CD14-positive monocyte (primary cell): ENCODE results near the gene SAP30BP. TPM values are rescaled to one million over a fixed set of nuclear protein-coding genes. Genes with fewer than 3 reads are reported as not detected.

Experiments used
- DNase-seq, 3 donors: peaks; one replicate each; pipeline ENCODE4 v3.0.0-alpha.2; 2011 to 2022
- H2AFZ ChIP-seq: 2 replicates; pipeline ENCODE4 v1.6.0; 2012; ENCODE audit warnings: mild to moderate bottlenecking, low read depth, low read length, inconsistent platforms; ENCODE audit not compliant: insufficient read depth, poor library complexity, severe bottlenecking
- H3K27ac ChIP-seq, 2 donors: 1 replicate in 1 of 2; 2 replicates in 1 of 2; pipeline ENCODE4 v1.5.1; 2012 to 2013; ENCODE audit warnings: low read length in 2 of 2, control low read depth in 1 of 2, inconsistent platforms in 1 of 2, low read depth in 1 of 2, mild to moderate bottlenecking in 1 of 2
- H3K27me3 ChIP-seq, 2 donors: one replicate each; pipeline versions ENCODE4 v1.6.0 to v1.6.1; 2011 to 2013; ENCODE audit warnings: low read length in 2 of 2; ENCODE audit not compliant: control insufficient read depth in 2 of 2, insufficient read depth in 2 of 2
- H3K36me3 ChIP-seq, 2 donors: replicated peaks in 1 of 2; 1 replicate in 1 of 2; 2 replicates in 1 of 2; pipeline versions ENCODE4 v1.5.1 to v1.6.1; 2012 to 2013; ENCODE audit warnings: low read length in 2 of 2, control low read depth in 1 of 2, inconsistent platforms in 1 of 2, mild to moderate bottlenecking in 1 of 2; ENCODE audit not compliant: insufficient read depth in 2 of 2, control insufficient read depth in 1 of 2
- H3K4me1 ChIP-seq, 2 donors: 1 replicate in 1 of 2; 2 replicates in 1 of 2; pipeline versions ENCODE4 v1.5.1 to v1.6.1; 2012 to 2013; ENCODE audit warnings: low read length in 2 of 2, control low read depth in 1 of 2, inconsistent platforms in 1 of 2, mild to moderate bottlenecking in 1 of 2, moderate library complexity in 1 of 2; ENCODE audit not compliant: insufficient read depth in 2 of 2, control insufficient read depth in 1 of 2
- H3K4me2 ChIP-seq: replicated peaks from 2 replicates; pipeline ENCODE3; 2012; ENCODE audit warnings: low read length, moderate library complexity, mild to moderate bottlenecking; ENCODE audit not compliant: poor library complexity, severe bottlenecking; ENCODE audit errors: extremely low read depth
- H3K4me3 ChIP-seq, 3 experiments: fragments of 200-600 bp in 1 of 3; sonication (generic) in 1 of 3; replicated peaks in 1 of 3; 1 replicate in 2 of 3; 2 replicates in 1 of 3; pipeline ENCODE4 v1.5.1; 2011 to 2013; ENCODE audit warnings: low read length in 3 of 3, mild to moderate bottlenecking in 3 of 3, control low read depth in 2 of 3, low read depth in 2 of 3, inconsistent platforms in 1 of 3, moderate library complexity in 1 of 3
- H3K79me2 ChIP-seq: 2 replicates; pipeline ENCODE4 v1.6.0; 2012; ENCODE audit warnings: mild to moderate bottlenecking, control low read depth, inconsistent platforms, low read length, moderate library complexity; ENCODE audit not compliant: insufficient read depth
- H3K9ac ChIP-seq: 2 replicates; pipeline ENCODE4 v1.6.0; 2017; ENCODE audit warnings: low read length, mild to moderate bottlenecking; ENCODE audit not compliant: insufficient read depth, poor library complexity, severe bottlenecking
- H3K9me3 ChIP-seq, 2 donors: replicated peaks in 1 of 2; 1 replicate in 1 of 2; 2 replicates in 1 of 2; pipeline versions ENCODE4 v1.5.1 to v1.6.1; 2012 to 2013; ENCODE audit warnings: low read length in 2 of 2, control low read depth in 1 of 2; ENCODE audit not compliant: control insufficient read depth in 1 of 2, insufficient read depth in 1 of 2
- H4K20me1 ChIP-seq: 2 replicates; pipeline ENCODE4 v1.6.0; 2012; ENCODE audit warnings: mild to moderate bottlenecking, low read length, control low read depth, moderate library complexity; ENCODE audit not compliant: insufficient read depth
- H3K27ac Mint-ChIP-seq, 7 donors: one replicate each; pipeline ENCODE4 v1.8.0; 2020; ENCODE audit warnings: mild to moderate bottlenecking in 7 of 7, mixed read lengths in 7 of 7, moderate library complexity in 6 of 7, inconsistent platforms in 2 of 7
- H3K27me3 Mint-ChIP-seq, 3 donors: one replicate each; pipeline ENCODE4 v1.8.0; 2021 to 2022; ENCODE audit warnings: low read depth in 3 of 3, mild to moderate bottlenecking in 3 of 3, mixed read lengths in 3 of 3, moderate library complexity in 3 of 3, inconsistent platforms in 1 of 3
- H3K36me3 Mint-ChIP-seq, 2 donors: one replicate each; pipeline ENCODE4 v1.8.0; 2020; ENCODE audit warnings: mixed read lengths in 2 of 2, inconsistent platforms in 1 of 2, mild to moderate bottlenecking in 1 of 2
- H3K4me1 Mint-ChIP-seq: one replicate; pipeline ENCODE4 v1.8.0; 2020; ENCODE audit warnings: mild to moderate bottlenecking, mixed read lengths
- H3K4me3 Mint-ChIP-seq, 2 donors: one replicate each; pipeline ENCODE4 v1.8.0; 2020; ENCODE audit warnings: mild to moderate bottlenecking in 2 of 2, mixed read lengths in 2 of 2, moderate library complexity in 1 of 2
- H3K9me3 Mint-ChIP-seq, 7 donors: one replicate each; pipeline ENCODE4 v1.8.0; 2020 to 2022; ENCODE audit warnings: mixed read lengths in 7 of 7, mild to moderate bottlenecking in 6 of 7, moderate library complexity in 6 of 7, inconsistent platforms in 2 of 7
- CTCF ChIP-seq: fragments of 200-600 bp; IDR thresholded peaks from one replicate; pipeline ENCODE4 v1.8.0; 2022; ENCODE audit warnings: antibody characterized with exemption, mild to moderate bottlenecking
- WGBS: methylation state at CpG from one replicate; pipeline ENCODE4 v1.1.5; 2013; ENCODE audit warnings: missing lambda C conversion rate; ENCODE audit not compliant: insufficient coverage; 5-methylcytosine and 5-hydroxymethylcytosine counted together
- intact Hi-C, 2 donors: fragments of 100-400 bp; cut with micrococcal nuclease; formaldehyde crosslinking; loops; one replicate each; pipeline versions ENCODE4 v1.15.0 to v1.15.1; 2023
- polyA plus RNA-seq, 3 donors: library from polyadenylated mRNA; depleted of rRNA in 1 of 3; unstranded in 2 of 3; stranded (reverse) in 1 of 3; fragments of 300-500 nt in 2 of 3; fragments of >200 nt in 1 of 3; fragmentation: Illumina TruSeq in 2 of 3; gene quantifications; 1 replicate in 2 of 3; 2 replicates in 1 of 3; pipeline ENCODE4 v1.2.3, GENCODE V29; 2012 to 2021

SAP30BP gene
- polyA plus RNA-seq, 3 donors: 43.8 to 130 (median 61.6) TPM

GRCh38 chr17:75652934-75653549 lies 14.1 kb upstream of the SAP30BP start:
- no peak overlapping the region for H3K4me3 Mint-ChIP-seq
- TF ChIP-seq CTCF: peak; percentile 59
- Histone ChIP-seq H4K20me1 (no peaks in the 10 kb centered on the region), H2AFZ (no peak overlapping the region), H3K27ac (peak overlapping the region in 1 of 2 donors; percentile 47), H3K36me3 (peaks cover 42 to 46% of the 10 kb centered on the region in 2 donors), H3K4me3 (no peak overlapping the region), H3K4me1 (peaks cover 22 to 25% of the 10 kb centered on the region in 2 donors), H3K79me2 (no peaks in the 10 kb centered on the region), H3K9me3 (no peaks in the 10 kb centered on the region), H3K27me3 (no peaks in the 10 kb centered on the region), H3K9ac (no peak overlapping the region), H3K4me2 (no peak overlapping the region)
- peaks cover 27% of the 10 kb centered on the region for H3K4me1 Mint-ChIP-seq
- intact Hi-C loops: no loop called here
- H3K27ac Mint-ChIP-seq: peak overlapping the region in 5 of 7 donors; percentile 69 to 86 (median 79)
- H3K27me3 Mint-ChIP-seq: peaks cover 0 to 3% (median 0%) of the 10 kb centered on the region in 3 donors
- peaks cover 44 to 84% of the 10 kb centered on the region in 2 donors for H3K36me3 Mint-ChIP-seq
- H3K9me3 Mint-ChIP-seq: peaks cover 0 to 2% (median 0%) of the 10 kb centered on the region in 7 donors
- no CpG with 5 or more reads among the region's 6 CpGs for WGBS
- peak in 2 of 3 donors; percentile 20 to 39 for DNase-seq

- 20% methylated on average over 1 of the region's 2 CpGs for WGBS
- Histone ChIP-seq H3K9ac (peak overlapping the region; percentile 21), H3K36me3 (peaks cover 38 to 44% of the 10 kb centered on the region in 2 donors)
Observed at GRCh38 chr17:75654176-75654575, 13.0 kb upstream of the SAP30BP start.

More at GRCh38 chr17:75654176-75654575, 13.0 kb upstream of the SAP30BP start:
- no peak overlapping the region for H2AFZ ChIP-seq
- no peaks in the 10 kb centered on the region for H3K9me3 ChIP-seq
- H3K4me3 ChIP-seq: peak overlapping the region in 1 of 3 experiments; percentile 17
- no peaks in the 10 kb centered on the region for H4K20me1 ChIP-seq
- peaks cover 27% of the 10 kb centered on the region for H3K4me1 Mint-ChIP-seq
- no peak for TF ChIP-seq CTCF
- intact Hi-C loops: no loop called here
- H3K27ac Mint-ChIP-seq: peak overlapping the region; percentile 69 to 91 (median 81)
- H3K36me3 Mint-ChIP-seq: peaks cover 43 to 78% of the 10 kb centered on the region in 2 donors
- H3K4me3 Mint-ChIP-seq: peak overlapping the region in 1 of 2 donors; percentile 52
- H3K79me2 ChIP-seq: no peaks in the 10 kb centered on the region
- peaks cover 0 to 3% (median 0%) of the 10 kb centered on the region in 3 donors for H3K27me3 Mint-ChIP-seq
- H3K4me1 ChIP-seq: peaks cover 22 to 25% of the 10 kb centered on the region in 2 donors
- peak overlapping the region in 1 of 2 donors; percentile 73 for H3K27ac ChIP-seq
- DNase-seq: peak in 1 of 3 donors; percentile 13
- H3K27me3 ChIP-seq: no peaks in the 10 kb centered on the region
- H3K4me2 ChIP-seq: peak overlapping the region; percentile 37
- H3K9me3 Mint-ChIP-seq: peaks cover 0 to 2% (median 0%) of the 10 kb centered on the region in 7 donors
